Tibial artery (tissue), 4 donors: ENCODE results near the gene PALS2.

Experiments
- DNase-seq, 2 donors: peaks; one replicate each; pipeline ENCODE4 v3.0.0-alpha.2; 2019
- H3K27ac ChIP-seq, 2 donors: fragments of 200-600 bp; sonication (generic) in 1 of 2; 1 replicate in 1 of 2; 2 replicates in 1 of 2; pipeline ENCODE4 v1.5.1; 2018 to 2019; ENCODE audit warnings: mild to moderate bottlenecking in 1 of 2
- H3K27me3 ChIP-seq, 2 donors: fragments of 200-600 bp; sonication (generic) in 1 of 2; one replicate each; pipeline versions ENCODE4 v1.5.1 to v1.6.0; 2016 to 2019
- H3K36me3 ChIP-seq, 3 donors: fragments of 200-600 bp; sonication (generic) in 2 of 3; one replicate each; pipeline ENCODE4 v1.5.1; 2016 to 2019; ENCODE audit warnings: mild to moderate bottlenecking in 2 of 3
- H3K4me1 ChIP-seq, 4 donors: fragments of 200-600 bp; sonication (generic) in 2 of 4; 1 replicate in 3 of 4; 2 replicates in 1 of 4; pipeline ENCODE4 v1.5.1; 2016 to 2019
- H3K4me3 ChIP-seq, 2 donors: fragments of 200-600 bp; sonication (generic) in 1 of 2; 1 replicate in 1 of 2; 2 replicates in 1 of 2; pipeline ENCODE4 v1.5.1; 2018 to 2019; ENCODE audit warnings: mild to moderate bottlenecking in 2 of 2
- H3K9me3 ChIP-seq, 3 donors: fragments of 200-600 bp; sonication (generic) in 1 of 3; one replicate each; pipeline ENCODE4 v1.5.1; 2016 to 2019
- intact Hi-C: fragments of 100-400 bp; cut with DNase I; formaldehyde crosslinking; loops from one replicate; pipeline ENCODE4 v1.15.0; 2023; ENCODE audit warnings: low total_unique reads
- TF ChIP-seq, protein P1 (sequence below), 2 experiments: fragments of 200-600 bp in 1 of 2; fragments of 450-650 bp in 1 of 2; IDR thresholded peaks; one replicate each; pipeline ENCODE4 v1.5.1; 2017 to 2019; ENCODE audit warnings: antibody characterized with exemption in 2 of 2, mild to moderate bottlenecking in 1 of 2, moderate library complexity in 1 of 2

PALS2 gene, protein sequence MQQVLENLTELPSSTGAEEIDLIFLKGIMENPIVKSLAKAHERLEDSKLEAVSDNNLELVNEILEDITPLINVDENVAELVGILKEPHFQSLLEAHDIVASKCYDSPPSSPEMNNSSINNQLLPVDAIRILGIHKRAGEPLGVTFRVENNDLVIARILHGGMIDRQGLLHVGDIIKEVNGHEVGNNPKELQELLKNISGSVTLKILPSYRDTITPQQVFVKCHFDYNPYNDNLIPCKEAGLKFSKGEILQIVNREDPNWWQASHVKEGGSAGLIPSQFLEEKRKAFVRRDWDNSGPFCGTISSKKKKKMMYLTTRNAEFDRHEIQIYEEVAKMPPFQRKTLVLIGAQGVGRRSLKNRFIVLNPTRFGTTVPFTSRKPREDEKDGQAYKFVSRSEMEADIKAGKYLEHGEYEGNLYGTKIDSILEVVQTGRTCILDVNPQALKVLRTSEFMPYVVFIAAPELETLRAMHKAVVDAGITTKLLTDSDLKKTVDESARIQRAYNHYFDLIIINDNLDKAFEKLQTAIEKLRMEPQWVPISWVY

DNA sequence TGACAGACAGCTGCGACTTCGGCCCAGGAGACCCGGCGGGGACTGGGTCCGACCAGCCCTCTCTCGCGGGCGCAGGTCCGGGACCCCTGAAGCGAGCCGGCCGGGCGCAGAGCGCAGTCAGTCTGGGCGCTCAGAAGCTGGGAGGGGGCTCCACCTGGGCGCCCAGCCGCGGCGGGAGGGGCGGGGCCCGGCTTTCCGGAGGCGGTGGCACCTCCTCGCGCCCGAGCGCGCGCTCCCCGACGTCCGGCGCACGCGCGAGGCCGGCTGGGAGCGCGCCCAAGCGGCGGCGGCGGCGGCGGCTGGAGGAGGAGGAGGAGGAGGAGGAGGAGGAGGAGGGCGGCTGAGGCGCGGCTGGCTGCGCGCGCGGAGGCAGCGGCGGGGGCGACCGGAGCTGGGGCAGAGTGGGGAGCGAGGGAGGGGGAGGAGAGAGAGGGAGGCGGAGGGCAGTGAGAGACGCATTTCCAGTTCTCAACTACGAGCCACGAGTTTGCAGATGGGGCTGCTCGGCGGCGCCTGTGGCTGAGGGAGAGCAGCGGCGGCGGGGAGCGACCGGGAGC lies at the start of gene PALS2:
TSS of gene PALS2 (plus strand) at position 456 of the 557 bp plus-strand sequence. CDS start 50,216 bp downstream, outside the sequence.
- no peaks in the 10 kb centered on the region for H3K36me3 ChIP-seq
- TF ChIP-seq, protein P1, sequence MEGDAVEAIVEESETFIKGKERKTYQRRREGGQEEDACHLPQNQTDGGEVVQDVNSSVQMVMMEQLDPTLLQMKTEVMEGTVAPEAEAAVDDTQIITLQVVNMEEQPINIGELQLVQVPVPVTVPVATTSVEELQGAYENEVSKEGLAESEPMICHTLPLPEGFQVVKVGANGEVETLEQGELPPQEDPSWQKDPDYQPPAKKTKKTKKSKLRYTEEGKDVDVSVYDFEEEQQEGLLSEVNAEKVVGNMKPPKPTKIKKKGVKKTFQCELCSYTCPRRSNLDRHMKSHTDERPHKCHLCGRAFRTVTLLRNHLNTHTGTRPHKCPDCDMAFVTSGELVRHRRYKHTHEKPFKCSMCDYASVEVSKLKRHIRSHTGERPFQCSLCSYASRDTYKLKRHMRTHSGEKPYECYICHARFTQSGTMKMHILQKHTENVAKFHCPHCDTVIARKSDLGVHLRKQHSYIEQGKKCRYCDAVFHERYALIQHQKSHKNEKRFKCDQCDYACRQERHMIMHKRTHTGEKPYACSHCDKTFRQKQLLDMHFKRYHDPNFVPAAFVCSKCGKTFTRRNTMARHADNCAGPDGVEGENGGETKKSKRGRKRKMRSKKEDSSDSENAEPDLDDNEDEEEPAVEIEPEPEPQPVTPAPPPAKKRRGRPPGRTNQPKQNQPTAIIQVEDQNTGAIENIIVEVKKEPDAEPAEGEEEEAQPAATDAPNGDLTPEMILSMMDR (IDR thresholded peaks at IDR 0.05): no peak
- peak; percentile 42 to 84 for DNase-seq
- peaks cover 0 to 13% (median 7%) of the 10 kb centered on the region in 4 donors for H3K4me1 ChIP-seq
- H3K27ac ChIP-seq: peak within 1 kb of the TSS; percentile 87 to 89
- H3K9me3 ChIP-seq: no peaks in the 10 kb centered on the region
- intact Hi-C loops: loop anchor here (5.0 kb wide), 1 partner anchor 96 kb away; no protein-coding TSS in a partner anchor
- H3K27me3 ChIP-seq: no peaks in the 10 kb centered on the region
- peak within 1 kb of the TSS; percentile 86 to 93 for H3K4me3 ChIP-seq

DNA sequence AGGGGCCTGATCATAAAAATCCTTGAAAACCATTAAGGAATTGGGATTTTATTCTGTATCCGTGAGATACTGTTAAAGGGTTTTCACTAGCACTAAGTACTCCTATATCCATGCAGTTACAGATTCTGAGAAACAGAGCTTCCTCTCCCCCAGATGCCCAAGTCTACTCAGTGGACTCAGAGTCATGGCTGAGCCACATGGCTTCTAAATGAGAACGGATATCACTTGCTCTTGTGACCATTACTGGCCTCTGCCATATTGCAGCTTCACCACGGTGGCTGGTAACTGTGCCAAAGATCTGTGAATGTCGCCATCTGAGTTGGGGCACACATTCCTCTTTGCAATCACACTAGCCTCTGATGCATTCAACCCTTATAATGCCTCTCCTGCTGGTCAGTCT lies 42.0 kb upstream of the PALS2 start:
- no peak for DNase-seq
- Histone ChIP-seq H3K27me3 (no peaks in the 10 kb centered on the region), H3K4me1 (no peaks in the 10 kb centered on the region), H3K4me3 (no peak overlapping the region), H3K36me3 (no peaks in the 10 kb centered on the region), H3K27ac (no peak overlapping the region), H3K9me3 (no peaks in the 10 kb centered on the region)
- TF ChIP-seq, protein P1 (IDR thresholded peaks at IDR 0.05): no peak
- intact Hi-C loops: no loop called here

DNA sequence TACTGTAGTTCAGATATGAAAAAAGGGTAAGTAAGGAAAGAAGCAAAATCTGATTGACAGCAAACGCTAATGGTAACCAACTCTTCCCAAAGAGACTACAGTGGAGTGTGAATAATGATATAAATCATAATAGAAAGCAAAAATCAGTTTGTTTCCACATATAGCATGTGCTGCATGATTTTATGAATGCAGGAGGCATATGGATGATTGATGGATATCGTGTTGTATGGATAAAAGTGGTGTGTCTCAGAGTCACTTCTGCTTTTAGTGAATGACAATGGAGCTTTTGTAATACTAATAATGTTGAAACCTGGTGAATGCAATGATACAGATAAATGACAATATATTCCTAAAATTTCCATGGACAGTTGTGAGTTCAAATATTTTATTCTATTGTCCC lies 36.6 kb upstream of the PALS2 start:
- intact Hi-C loops: no loop called here
- no peaks in the 10 kb centered on the region for H3K9me3 ChIP-seq
- no peak overlapping the region for H3K4me3 ChIP-seq
- no peaks in the 10 kb centered on the region for H3K27me3 ChIP-seq
- H3K27ac ChIP-seq: no peak overlapping the region
- DNase-seq: no peak
- no peaks in the 10 kb centered on the region for H3K36me3 ChIP-seq
- TF ChIP-seq, protein P1 (IDR thresholded peaks at IDR 0.05): no peak
- H3K4me1 ChIP-seq: no peaks in the 10 kb centered on the region

DNA sequence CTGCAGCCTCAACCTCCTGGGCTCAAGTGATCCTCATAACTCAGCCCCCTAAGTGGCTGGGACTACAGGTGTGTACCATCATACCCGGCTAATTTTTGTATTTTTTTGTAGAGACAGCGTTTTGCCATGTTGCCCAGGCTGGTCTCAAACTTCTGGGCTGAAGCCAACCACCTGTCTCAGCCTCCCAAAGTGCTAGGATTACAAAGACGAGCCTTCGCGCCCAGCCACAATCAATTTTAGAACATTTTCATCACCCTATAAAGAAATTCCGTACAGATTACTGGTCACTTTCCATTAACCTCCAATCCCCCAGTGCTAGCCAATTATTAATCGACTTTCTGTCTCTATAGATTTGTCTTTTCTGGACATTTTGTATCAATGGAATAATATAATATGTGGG lies 32.3 kb upstream of the PALS2 start:
- no peaks in the 10 kb centered on the region for H3K9me3 ChIP-seq

DNA sequence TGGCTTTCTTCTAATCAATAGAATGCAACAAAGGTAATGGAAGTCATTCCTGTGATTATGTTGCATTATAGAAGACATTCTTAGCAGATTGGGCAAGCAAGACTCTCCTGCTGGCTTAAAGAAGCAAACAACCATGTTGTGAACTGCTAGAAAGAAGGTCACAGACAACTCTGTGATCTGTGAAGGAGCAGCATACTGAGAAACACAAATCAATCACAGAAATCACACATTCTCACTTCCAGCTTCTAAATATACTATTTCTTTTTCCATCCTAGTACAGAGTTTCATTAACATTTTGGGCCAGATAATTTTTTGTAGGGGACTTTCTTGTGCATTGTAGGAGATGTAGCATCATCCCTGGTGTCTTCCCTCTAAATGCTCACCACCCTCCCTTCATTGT lies 28.0 kb upstream of the PALS2 start:
- TF ChIP-seq, protein P1 (IDR thresholded peaks at IDR 0.05): no peak
- Histone ChIP-seq H3K4me1 (peaks cover 0 to 15% (median 0%) of the 10 kb centered on the region in 4 donors), H3K27me3 (peaks cover 0 to 6% of the 10 kb centered on the region in 2 donors), H3K36me3 (no peaks in the 10 kb centered on the region), H3K27ac (no peak overlapping the region), H3K9me3 (no peaks in the 10 kb centered on the region), H3K4me3 (no peak overlapping the region)
- no peak for DNase-seq
- intact Hi-C loops: no loop called here

More for the DNA sequence above, 32.3 kb upstream of the PALS2 start:
- Histone ChIP-seq H3K27ac (no peak overlapping the region), H3K36me3 (no peaks in the 10 kb centered on the region), H3K4me1 (no peaks in the 10 kb centered on the region), H3K27me3 (peaks cover 0 to 6% of the 10 kb centered on the region in 2 donors), H3K4me3 (no peak overlapping the region)
- no peak for DNase-seq
- TF ChIP-seq, protein P1 (IDR thresholded peaks at IDR 0.05): no peak
- intact Hi-C loops: no loop called here
